Endothelial cell of umbilical vein (primary cell): Measurements from ENCODE around the gene UBAP1.

Experiments
- EZH2 ChIP-seq: IDR thresholded peaks from 2 replicates; pipeline ENCODE4 v1.6.1; 2012; ENCODE audit warnings: borderline replicate concordance, low read depth, mild to moderate bottlenecking, moderate library complexity, low read length, inconsistent platforms; ENCODE audit not compliant: severe bottlenecking
- GATA2 ChIP-seq: IDR thresholded peaks from 2 replicates; pipeline ENCODE4 v1.7.0; 2011; ENCODE audit warnings: low read depth, mild to moderate bottlenecking, moderate library complexity, mixed read lengths, low read length; ENCODE audit not compliant: insufficient read length, insufficient read depth
- JUN ChIP-seq: IDR thresholded peaks from 2 replicates; pipeline ENCODE4 v1.6.1; 2011; ENCODE audit warnings: borderline replicate concordance, low read depth; ENCODE audit not compliant: insufficient read length, insufficient read depth
- POLR2AphosphoS5 ChIP-seq: IDR thresholded peaks from 2 replicates; pipeline ENCODE4 v1.6.1; 2012; ENCODE audit warnings: low read depth, mild to moderate bottlenecking, control low read depth, low read length, moderate library complexity; ENCODE audit not compliant: insufficient read depth
- TF ChIP-seq, protein P1 (sequence below), 2 donors: IDR thresholded peaks; 1 replicate in 1 of 2; 2 replicates in 1 of 2; pipeline ENCODE4 v1.5.1; 2011; ENCODE audit warnings: low read length in 2 of 2, mild to moderate bottlenecking in 2 of 2, moderate library complexity in 2 of 2, control low read depth in 1 of 2, inconsistent platforms in 1 of 2, low read depth in 1 of 2; ENCODE audit not compliant: insufficient read depth in 1 of 2; ENCODE audit errors: extremely low read depth in 1 of 2
- TF ChIP-seq, protein P2 (sequence below): IDR thresholded peaks from 2 replicates; pipeline ENCODE4 v1.6.1; 2011; ENCODE audit not compliant: insufficient read depth, insufficient read length

DNA sequence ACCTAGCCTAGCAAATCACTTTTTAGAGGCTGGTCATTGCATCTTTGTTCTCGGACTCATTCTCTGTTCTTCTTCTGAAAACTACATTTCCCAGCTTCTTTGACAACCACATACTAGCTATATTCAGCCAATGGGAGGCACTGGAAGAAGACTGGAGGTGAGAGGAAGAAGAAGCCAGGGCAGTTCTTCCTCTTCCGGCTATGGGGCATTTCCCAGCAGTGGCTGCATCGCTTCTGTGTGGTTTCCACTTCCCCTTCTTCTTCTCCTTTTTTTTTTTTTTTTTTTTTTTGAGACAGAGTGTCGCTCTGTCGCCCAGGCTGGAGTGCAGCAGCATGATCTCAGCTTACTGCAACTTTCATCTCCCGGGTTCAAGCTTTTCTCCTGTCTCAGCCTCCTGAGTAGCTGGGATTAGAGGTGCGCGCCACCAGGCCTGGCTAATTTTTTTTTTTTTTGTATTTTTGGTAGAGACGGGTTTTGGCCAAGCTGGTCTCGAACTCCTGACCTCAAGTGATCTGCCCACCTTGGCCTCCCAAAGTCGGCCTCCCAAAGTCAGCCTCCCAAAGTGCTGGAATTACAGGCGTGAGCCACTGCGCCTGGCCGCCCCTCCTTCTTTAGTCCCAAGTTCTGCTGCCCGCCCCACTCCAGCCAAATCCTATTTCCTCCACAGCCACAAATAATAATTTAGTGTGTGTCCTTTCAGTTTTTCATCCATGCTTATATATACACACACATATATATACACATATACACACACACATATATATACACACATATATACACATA lies 6.9 kb upstream of the UBAP1 start:
- TF ChIP-seq EZH2 (no peak), JUN (no peak), POLR2AphosphoS5 (no peak), GATA2 (no peak)
- TF ChIP-seq, protein P1, sequence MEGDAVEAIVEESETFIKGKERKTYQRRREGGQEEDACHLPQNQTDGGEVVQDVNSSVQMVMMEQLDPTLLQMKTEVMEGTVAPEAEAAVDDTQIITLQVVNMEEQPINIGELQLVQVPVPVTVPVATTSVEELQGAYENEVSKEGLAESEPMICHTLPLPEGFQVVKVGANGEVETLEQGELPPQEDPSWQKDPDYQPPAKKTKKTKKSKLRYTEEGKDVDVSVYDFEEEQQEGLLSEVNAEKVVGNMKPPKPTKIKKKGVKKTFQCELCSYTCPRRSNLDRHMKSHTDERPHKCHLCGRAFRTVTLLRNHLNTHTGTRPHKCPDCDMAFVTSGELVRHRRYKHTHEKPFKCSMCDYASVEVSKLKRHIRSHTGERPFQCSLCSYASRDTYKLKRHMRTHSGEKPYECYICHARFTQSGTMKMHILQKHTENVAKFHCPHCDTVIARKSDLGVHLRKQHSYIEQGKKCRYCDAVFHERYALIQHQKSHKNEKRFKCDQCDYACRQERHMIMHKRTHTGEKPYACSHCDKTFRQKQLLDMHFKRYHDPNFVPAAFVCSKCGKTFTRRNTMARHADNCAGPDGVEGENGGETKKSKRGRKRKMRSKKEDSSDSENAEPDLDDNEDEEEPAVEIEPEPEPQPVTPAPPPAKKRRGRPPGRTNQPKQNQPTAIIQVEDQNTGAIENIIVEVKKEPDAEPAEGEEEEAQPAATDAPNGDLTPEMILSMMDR (IDR thresholded peaks at IDR 0.05; ENCODE audit: extremely low read depth in 1 of 2, insufficient read depth in 1 of 2, low read depth in 1 of 2, low read length in 2 of 2): no peak
- TF ChIP-seq, protein P2, sequence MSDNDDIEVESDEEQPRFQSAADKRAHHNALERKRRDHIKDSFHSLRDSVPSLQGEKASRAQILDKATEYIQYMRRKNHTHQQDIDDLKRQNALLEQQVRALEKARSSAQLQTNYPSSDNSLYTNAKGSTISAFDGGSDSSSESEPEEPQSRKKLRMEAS: no peak
